Fibroblast of villous mesenchyme (primary cell): ENCODE results near the gene TATDN2. TPM values are rescaled to one million over a fixed set of nuclear protein-coding genes. Genes with fewer than 3 reads are reported as not detected.

Source experiments
- DNase-seq: peaks from one replicate; pipeline ENCODE4 v3.0.0-alpha.2; 2010; ENCODE audit warnings: low read depth
- H3K4me3 ChIP-seq: 2 replicates; pipeline ENCODE4 v1.5.1; 2011; ENCODE audit warnings: low read depth, mild to moderate bottlenecking, low read length
- CTCF ChIP-seq: IDR thresholded peaks from 2 replicates; pipeline ENCODE4 v1.5.1; 2012; ENCODE audit warnings: low read depth, mild to moderate bottlenecking, low read length; ENCODE audit not compliant: insufficient read depth
- total RNA-seq: library from RNA; depleted of rRNA; stranded (reverse); fragments of >200 nt; gene quantifications from 2 replicates; pipeline ENCODE4 v1.2.3, GENCODE V29; 2012

Gene TATDN2
- total RNA-seq, 1 donor = 16.0 TPM

GRCh38 chr3:10279384-10280176 is 31.3 kb downstream of the TATDN2 start:
- H3K4me3 ChIP-seq = no peak overlapping the region
- TF ChIP-seq CTCF = no peak
- no peak for DNase-seq

GRCh38 chr3:10280177-10280529 is 31.9 kb downstream of the TATDN2 start:
- peak; percentile 15 for TF ChIP-seq CTCF
- DNase-seq = no peak
- H3K4me3 ChIP-seq = no peak overlapping the region

GRCh38 chr3:10280571-10280970 is 32.3 kb downstream of the TATDN2 start:
- H3K4me3 ChIP-seq = no peak overlapping the region
- TF ChIP-seq CTCF = no peak
- no peak for DNase-seq

- DNase-seq = no peak
- H3K4me3 ChIP-seq = no peak overlapping the region
Measured at GRCh38 chr3:10281951-10282350, 33.7 kb downstream of the TATDN2 start.

GRCh38 chr3:10283638-10284037 is 35.4 kb downstream of the TATDN2 start:
- no peak for DNase-seq
- no peak overlapping the region for H3K4me3 ChIP-seq
- TF ChIP-seq CTCF = no peak

More at GRCh38 chr3:10281951-10282350, 33.7 kb downstream of the TATDN2 start:
- no peak for TF ChIP-seq CTCF

- H3K4me3 ChIP-seq = no peak overlapping the region
- TF ChIP-seq CTCF = no peak
- no peak for DNase-seq
Measured at GRCh38 chr3:10284496-10284895, 36.2 kb downstream of the TATDN2 start.
